HEK293 (cell line): Measurements from ENCODE around the gene MSI2.

Experiments
- CTCF ChIA-PET: fragments of 350-600 bp; formaldehyde crosslinking; extraction: SDS; loops from one replicate; lab custom pipeline; 2021; ENCODE audit warnings: antibody characterized with exemption; lab: Yijun Ruan, JAX
- POLR2A ChIA-PET: fragments of 300-600 bp; formaldehyde crosslinking; extraction: SDS; loops from one replicate; lab custom pipeline; 2020; ENCODE audit warnings: antibody characterized with exemption, inconsistent platforms; lab: Yijun Ruan, JAX
- H3K27ac ChIP-seq: fragments of 200-500 bp; sonication (Bioruptor generic); 2 replicates; pipeline ENCODE4 v1.5.1; 2014; ENCODE audit warnings: low read depth, low read length, control low read depth, inconsistent platforms; ENCODE audit errors: extremely low read depth
- H3K36me3 ChIP-seq, 2 experiments: fragments of 200-500 bp in 1 of 2; sonication (Bioruptor generic) in 1 of 2; 1 replicate in 1 of 2; 2 replicates in 1 of 2; pipeline ENCODE4 v1.5.1; 2014 to 2017; ENCODE audit warnings: inconsistent platforms in 2 of 2, low read length in 2 of 2; ENCODE audit not compliant: control insufficient read depth in 2 of 2, insufficient read depth in 1 of 2
- H3K4me1 ChIP-seq: fragments of 200-500 bp; sonication (Bioruptor generic); 2 replicates; pipeline ENCODE4 v1.5.1; 2014; ENCODE audit warnings: mild to moderate bottlenecking, low read length, inconsistent platforms; ENCODE audit not compliant: control insufficient read depth, insufficient read depth
- H3K4me3 ChIP-seq: 2 replicates; pipeline ENCODE4 v1.5.1; 2011; ENCODE audit warnings: low read depth, mild to moderate bottlenecking, control low read depth, low read length, moderate library complexity
- H3K9me3 ChIP-seq: fragments of 200-500 bp; sonication (Bioruptor generic); 2 replicates; pipeline ENCODE4 v1.5.1; 2014; ENCODE audit warnings: low read depth, low read length, inconsistent platforms; ENCODE audit not compliant: control insufficient read depth, insufficient read depth
- ATF2 ChIP-seq: fragments of 450-650 bp; formaldehyde crosslinking; IDR thresholded peaks from 2 replicates; pipeline ENCODE4 v1.5.1; 2016; ENCODE audit warnings: missing biosample characterization, missing genetic modification characterization, low read depth
- EGR2 ChIP-seq: fragments of 450-650 bp; formaldehyde crosslinking; IDR thresholded peaks from 2 replicates; pipeline ENCODE4 v1.5.1; 2016; ENCODE audit warnings: low read depth, missing biosample characterization, missing genetic modification characterization
- GFI1B ChIP-seq: fragments of 450-650 bp; formaldehyde crosslinking; IDR thresholded peaks from 2 replicates; pipeline ENCODE4 v1.5.1; 2016; ENCODE audit warnings: missing biosample characterization, missing genetic modification characterization
- GLIS1 ChIP-seq: fragments of 450-650 bp; formaldehyde crosslinking; IDR thresholded peaks from 2 replicates; pipeline ENCODE4 v1.5.1; 2016; ENCODE audit warnings: missing biosample characterization, missing genetic modification characterization
- KLF10 ChIP-seq: fragments of 450-650 bp; IDR thresholded peaks from 2 replicates; pipeline ENCODE4 v1.5.1; 2018; ENCODE audit warnings: missing biosample characterization, mild to moderate bottlenecking, missing genetic modification characterization
- PBX3 ChIP-seq: sonication (generic); formaldehyde crosslinking; IDR thresholded peaks from 2 replicates; pipeline ENCODE4 v1.8.1; 2022; ENCODE audit warnings: mild to moderate bottlenecking, moderate library complexity, missing genetic modification reagents
- PRDM4 ChIP-seq: fragments of 450-650 bp; formaldehyde crosslinking; IDR thresholded peaks from 2 replicates; pipeline ENCODE4 v1.5.1; 2017; ENCODE audit warnings: missing biosample characterization, missing genetic modification characterization
- SCRT2 ChIP-seq: fragments of 450-650 bp; formaldehyde crosslinking; IDR thresholded peaks from 2 replicates; pipeline ENCODE4 v1.5.1; 2016; ENCODE audit warnings: missing biosample characterization, missing genetic modification characterization
- SP3 ChIP-seq: fragments of 450-650 bp; formaldehyde crosslinking; IDR thresholded peaks from 2 replicates; pipeline ENCODE4 v1.5.1; 2016; ENCODE audit warnings: missing biosample characterization, missing genetic modification characterization
- YY2 ChIP-seq: fragments of 450-650 bp; formaldehyde crosslinking; IDR thresholded peaks from 2 replicates; pipeline ENCODE4 v1.5.1; 2016; ENCODE audit warnings: missing biosample characterization, missing genetic modification characterization
- ZBTB8A ChIP-seq: fragments of 450-650 bp; formaldehyde crosslinking; IDR thresholded peaks from 2 replicates; pipeline ENCODE4 v1.5.1; 2016; ENCODE audit warnings: missing biosample characterization, missing genetic modification characterization
- ZFHX2 ChIP-seq: fragments of 450-650 bp; formaldehyde crosslinking; conservative IDR thresholded peaks from 2 replicates; pipeline ENCODE4 v1.5.1; 2016; ENCODE audit warnings: missing biosample characterization, missing genetic modification characterization
- ZIC2 ChIP-seq: fragments of 450-650 bp; formaldehyde crosslinking; IDR thresholded peaks from 2 replicates; pipeline ENCODE4 v1.5.1; 2016; ENCODE audit warnings: missing biosample characterization, missing genetic modification characterization
- ZNF121 ChIP-seq: fragments of 450-650 bp; formaldehyde crosslinking; IDR thresholded peaks from 2 replicates; pipeline ENCODE4 v1.5.1; 2016; ENCODE audit warnings: missing biosample characterization, missing genetic modification characterization
- ZNF19 ChIP-seq: fragments of 450-650 bp; formaldehyde crosslinking; IDR thresholded peaks from 2 replicates; pipeline ENCODE4; 2016; ENCODE audit warnings: missing biosample characterization, missing genetic modification characterization, low read depth
- ZNF292 ChIP-seq: fragments of 450-650 bp; formaldehyde crosslinking; IDR thresholded peaks from 2 replicates; pipeline ENCODE4 v1.5.1; 2016; ENCODE audit warnings: low read depth, missing biosample characterization, missing genetic modification characterization, borderline replicate concordance
- ZNF354C ChIP-seq: fragments of 450-650 bp; formaldehyde crosslinking; IDR thresholded peaks from 2 replicates; pipeline ENCODE4 v1.5.1; 2016; ENCODE audit warnings: missing biosample characterization, missing genetic modification characterization, low read depth, borderline replicate concordance
- ZNF514 ChIP-seq: fragments of 450-650 bp; formaldehyde crosslinking; IDR thresholded peaks from 2 replicates; pipeline ENCODE4 v1.5.1; 2016; ENCODE audit warnings: missing biosample characterization, missing genetic modification characterization
- ZNF768 ChIP-seq: fragments of 450-650 bp; formaldehyde crosslinking; IDR thresholded peaks from 2 replicates; pipeline ENCODE4 v1.5.1; 2018; ENCODE audit warnings: missing biosample characterization, mild to moderate bottlenecking, missing genetic modification characterization
- ZSCAN23 ChIP-seq: fragments of 450-650 bp; formaldehyde crosslinking; IDR thresholded peaks from 2 replicates; pipeline ENCODE4 v1.5.1; 2016; ENCODE audit warnings: missing biosample characterization, missing genetic modification characterization

MSI2 gene

GRCh38 chr17:57329380-57330214, 73.3 kb downstream of the MSI2 start:
- ChIA-PET CTCF (no interaction called here), POLR2A (no interaction called here)
- H3K9me3 ChIP-seq: no peaks in the 10 kb centered on the region
- no peak overlapping the region for H3K4me3 ChIP-seq
- H3K36me3 ChIP-seq: peaks cover 0 to 3% of the 10 kb centered on the region in 2 experiments; a peak in 2 of 3 replicates
- TF ChIP-seq EGR2 (tag by site-specific recombination): peak; percentile 41; the same call in 1 of the 2 replicates
- peak; percentile 69 for TF ChIP-seq ZFHX2 (tag by site-specific recombination)
- no peak for TF ChIP-seq ZNF354C (tag by site-specific recombination)
- peaks cover 4% of the 10 kb centered on the region for H3K4me1 ChIP-seq
- no peak overlapping the region for H3K27ac ChIP-seq

GRCh38 chr17:57330587-57330986, 74.3 kb downstream of the MSI2 start:
- Histone ChIP-seq H3K4me1 (peaks cover 4% of the 10 kb centered on the region), H3K27ac (no peak overlapping the region), H3K36me3 (no peaks in the 10 kb centered on the region; a peak in 1 of 3 replicates)
- ChIA-PET POLR2A (no interaction called here), CTCF (no interaction called here)
- 0 out of 2 replicates have a peak, but pooled peaks have one; percentile 13 for TF ChIP-seq PRDM4 (tag by site-specific recombination)
- TF ChIP-seq ZNF514 (tag by site-specific recombination): no peak
- TF ChIP-seq ATF2: no peak
- no peak for TF ChIP-seq ZIC2 (tag by site-specific recombination)
- no peak for TF ChIP-seq PBX3 (CRISPR knock-in tag)
- no peak for TF ChIP-seq ZBTB8A (tag by site-specific recombination)
- no peak for TF ChIP-seq ZSCAN23 (tag by site-specific recombination)
- TF ChIP-seq, all 188 proteins: peak for 1
- H3K9me3 ChIP-seq: no peaks in the 10 kb centered on the region
- H3K4me3 ChIP-seq: no peak overlapping the region

GRCh38 chr17:57331423-57331822, 75.1 kb downstream of the MSI2 start:
- H3K4me3 ChIP-seq: no peak overlapping the region
- TF ChIP-seq YY2 (tag by site-specific recombination) (no peak), SP3 (tag by site-specific recombination) (no peak), EGR2 (tag by site-specific recombination) (no peak), ZNF121 (tag by site-specific recombination) (no peak), SCRT2 (tag by site-specific recombination) (no peak), ZNF19 (no peak), ZNF768 (tag by site-specific recombination) (no peak), ZNF292 (no peak), GFI1B (no peak), GLIS1 (tag by site-specific recombination) (no peak), KLF10 (no peak)
- peaks cover 4% of the 10 kb centered on the region for H3K4me1 ChIP-seq
- CTCF ChIA-PET: no interaction called here
- no peaks in the 10 kb centered on the region for H3K9me3 ChIP-seq
- POLR2A ChIA-PET: no interaction called here
- H3K27ac ChIP-seq: no peak overlapping the region
- H3K36me3 ChIP-seq: no peaks in the 10 kb centered on the region; a peak in 1 of 3 replicates
